Left ventricle myocardium inferior (tissue), 1 donor: ENCODE results near the gene ACOX2. TPM values are rescaled to one million over a fixed set of nuclear protein-coding genes. Genes with fewer than 3 reads are reported as not detected.

Experiments used
- DNase-seq: peaks from one replicate; pipeline ENCODE4 v3.0.0-alpha.2; 2020
- H3K27ac ChIP-seq: fragments of 200-600 bp; replicated peaks from 2 replicates; pipeline ENCODE4 v1.8.0; 2021
- H3K27me3 ChIP-seq: fragments of 200-600 bp; 2 replicates; pipeline ENCODE4 v1.8.0; 2021; ENCODE audit warnings: low read depth
- H3K36me3 ChIP-seq: fragments of 200-600 bp; 2 replicates; pipeline ENCODE4 v1.8.0; 2021
- H3K4me1 ChIP-seq: fragments of 200-600 bp; 2 replicates; pipeline ENCODE4 v1.8.0; 2021
- H3K4me3 ChIP-seq: fragments of 200-600 bp; 2 replicates; pipeline ENCODE4 v1.8.0; 2021; ENCODE audit warnings: mild to moderate bottlenecking, moderate library complexity
- H3K9me3 ChIP-seq: fragments of 200-600 bp; replicated peaks from 2 replicates; pipeline ENCODE4 v1.8.0; 2021
- CTCF ChIP-seq: fragments of 200-600 bp; IDR thresholded peaks from 2 replicates; pipeline ENCODE4 v1.8.0; 2021; ENCODE audit warnings: antibody characterized with exemption, mild to moderate bottlenecking, borderline replicate concordance
- intact Hi-C: fragments of 100-400 bp; cut with micrococcal nuclease; formaldehyde crosslinking; loops from one replicate; pipeline ENCODE4 v1.11.0; 2022
- total RNA-seq: library from RNA; stranded (reverse); fragmentation: NEBNext Ultra II Directional; extraction: Animal tissue kit (Norgen Biotek cat#: 25700); gene quantifications from one replicate; pipeline ENCODE4 v1.2.1, GENCODE V29; 2021
- donor health status: DM: no; HTN: yes; CAD: no; lungs with severe emphysema.

The ACOX2 gene
- total RNA-seq, 1 donor from 2014 or later: 37.2 TPM

- Histone ChIP-seq H3K4me3 (no peak overlapping the region), H3K9me3 (peaks cover 8% of the 10 kb centered on the region), H3K36me3 (no peaks in the 10 kb centered on the region), H3K27me3 (no peaks in the 10 kb centered on the region), H3K4me1 (peaks cover 38% of the 10 kb centered on the region), H3K27ac (peak overlapping the region; percentile 80)
- no peak for TF ChIP-seq CTCF
- intact Hi-C loops: no loop called here
- DNase-seq: no peak
These were observed 53.9 kb downstream of the ACOX2 start for GRCh38 chr3:58482917-58483636.

GRCh38 chr3:58480309-58480708 lies 56.7 kb downstream of the ACOX2 start:
- peaks cover 29% of the 10 kb centered on the region for H3K4me1 ChIP-seq
- no peak overlapping the region for H3K27ac ChIP-seq
- intact Hi-C loops: no loop called here
- H3K9me3 ChIP-seq: peaks cover 8% of the 10 kb centered on the region
- no peak for DNase-seq
- no peaks in the 10 kb centered on the region for H3K36me3 ChIP-seq
- no peak overlapping the region for H3K4me3 ChIP-seq
- no peak for TF ChIP-seq CTCF
- H3K27me3 ChIP-seq: no peaks in the 10 kb centered on the region

- H3K9me3 ChIP-seq: peaks cover 8% of the 10 kb centered on the region
- H3K4me1 ChIP-seq: peaks cover 20% of the 10 kb centered on the region
- no peaks in the 10 kb centered on the region for H3K27me3 ChIP-seq
- H3K36me3 ChIP-seq: no peaks in the 10 kb centered on the region
- intact Hi-C loops: no loop called here
- DNase-seq: no peak
- no peak overlapping the region for H3K4me3 ChIP-seq
- H3K27ac ChIP-seq: no peak overlapping the region
- no peak for TF ChIP-seq CTCF
These were observed 58.2 kb downstream of the ACOX2 start for GRCh38 chr3:58478781-58479180.

- no peak for DNase-seq
- intact Hi-C loops: no loop called here
- no peak for TF ChIP-seq CTCF
- no peak overlapping the region for H3K27ac ChIP-seq
- H3K27me3 ChIP-seq: no peaks in the 10 kb centered on the region
- no peak overlapping the region for H3K4me3 ChIP-seq
- no peaks in the 10 kb centered on the region for H3K36me3 ChIP-seq
- peaks cover under 1% of the 10 kb centered on the region for H3K9me3 ChIP-seq
- H3K4me1 ChIP-seq: peaks cover 19% of the 10 kb centered on the region
These were observed 61.9 kb downstream of the ACOX2 start for GRCh38 chr3:58474967-58475578.

- DNase-seq: no peak
- Histone ChIP-seq H3K27me3 (no peaks in the 10 kb centered on the region), H3K4me1 (peaks cover 19% of the 10 kb centered on the region), H3K36me3 (no peaks in the 10 kb centered on the region), H3K9me3 (no peaks in the 10 kb centered on the region), H3K4me3 (no peak overlapping the region), H3K27ac (no peak overlapping the region)
- intact Hi-C loops: no loop called here
- no peak for TF ChIP-seq CTCF
These were observed 62.6 kb downstream of the ACOX2 start for GRCh38 chr3:58474348-58474911.
